SJCRH30 (cell line): ENCODE data around the gene SNCAIP. TPM values are rescaled to one million over a fixed set of nuclear protein-coding genes. Genes with fewer than 3 reads are reported as not detected.

Experiments used
- DNase-seq, 2 experiments: peaks; one replicate each; pipeline ENCODE4 v3.0.0-alpha.2; 2015 to 2020
- H3K27ac ChIP-seq: fragments of 250-450 bp; sonication (Bioruptor Pico); 2 replicates; pipeline ENCODE4 v1.5.1; 2020; ENCODE audit warnings: mild to moderate bottlenecking, moderate library complexity
- H3K27me3 ChIP-seq: fragments of 250-450 bp; sonication (Bioruptor Pico); 2 replicates; pipeline ENCODE4 v1.5.1; 2020; ENCODE audit warnings: mild to moderate bottlenecking, moderate library complexity
- H3K36me3 ChIP-seq: fragments of 250-450 bp; sonication (Bioruptor Pico); 2 replicates; pipeline ENCODE4 v1.5.1; 2020; ENCODE audit warnings: mild to moderate bottlenecking, moderate library complexity
- H3K4me1 ChIP-seq: fragments of 250-450 bp; sonication (Bioruptor Pico); 2 replicates; pipeline ENCODE4 v1.5.1; 2020; ENCODE audit warnings: mild to moderate bottlenecking, moderate library complexity
- H3K4me3 ChIP-seq: fragments of 250-450 bp; sonication (Bioruptor Pico); 2 replicates; pipeline ENCODE4 v1.5.1; 2020; ENCODE audit warnings: mild to moderate bottlenecking, moderate library complexity
- H3K9me3 ChIP-seq: fragments of 250-450 bp; sonication (Bioruptor Pico); replicated peaks from 2 replicates; pipeline ENCODE4 v1.5.1; 2020; ENCODE audit warnings: mild to moderate bottlenecking, moderate library complexity
- total RNA-seq: library from RNA; depleted of rRNA; stranded (reverse); fragments of >200 nt; shearing (Covaris generic); gene quantifications from 2 replicates; pipeline ENCODE4 v1.2.3, GENCODE V29; 2014

SNCAIP gene
- total RNA-seq, 1 experiment from 2014 or later, result 0.49 TPM

DNA sequence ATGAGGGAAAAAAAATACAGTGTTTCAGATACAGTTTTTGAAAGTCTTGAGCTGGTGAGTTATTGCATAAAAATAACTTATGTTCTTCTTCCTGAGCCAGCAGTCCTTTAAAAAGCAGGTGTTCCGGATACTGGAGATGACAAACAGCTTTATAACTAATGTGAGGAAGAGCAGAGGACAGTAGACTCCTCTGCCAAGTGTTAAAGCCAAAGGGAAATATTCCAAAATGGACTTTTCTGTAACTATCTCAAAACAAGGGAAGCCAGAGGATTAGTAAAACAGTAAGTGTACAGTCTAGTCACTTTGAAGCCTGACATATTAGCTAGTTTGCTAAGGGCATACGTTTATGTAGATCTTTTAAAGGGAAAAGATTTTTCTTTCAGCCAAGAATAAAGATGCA is 11.0 kb upstream of the SNCAIP start:
- no peaks in the 10 kb centered on the region for H3K9me3 ChIP-seq
- H3K4me3 ChIP-seq, result no peak overlapping the region
- H3K36me3 ChIP-seq, result no peaks in the 10 kb centered on the region
- no peak for DNase-seq
- H3K27me3 ChIP-seq, result no peaks in the 10 kb centered on the region
- no peaks in the 10 kb centered on the region for H3K4me1 ChIP-seq
- H3K27ac ChIP-seq, result no peak overlapping the region

DNA sequence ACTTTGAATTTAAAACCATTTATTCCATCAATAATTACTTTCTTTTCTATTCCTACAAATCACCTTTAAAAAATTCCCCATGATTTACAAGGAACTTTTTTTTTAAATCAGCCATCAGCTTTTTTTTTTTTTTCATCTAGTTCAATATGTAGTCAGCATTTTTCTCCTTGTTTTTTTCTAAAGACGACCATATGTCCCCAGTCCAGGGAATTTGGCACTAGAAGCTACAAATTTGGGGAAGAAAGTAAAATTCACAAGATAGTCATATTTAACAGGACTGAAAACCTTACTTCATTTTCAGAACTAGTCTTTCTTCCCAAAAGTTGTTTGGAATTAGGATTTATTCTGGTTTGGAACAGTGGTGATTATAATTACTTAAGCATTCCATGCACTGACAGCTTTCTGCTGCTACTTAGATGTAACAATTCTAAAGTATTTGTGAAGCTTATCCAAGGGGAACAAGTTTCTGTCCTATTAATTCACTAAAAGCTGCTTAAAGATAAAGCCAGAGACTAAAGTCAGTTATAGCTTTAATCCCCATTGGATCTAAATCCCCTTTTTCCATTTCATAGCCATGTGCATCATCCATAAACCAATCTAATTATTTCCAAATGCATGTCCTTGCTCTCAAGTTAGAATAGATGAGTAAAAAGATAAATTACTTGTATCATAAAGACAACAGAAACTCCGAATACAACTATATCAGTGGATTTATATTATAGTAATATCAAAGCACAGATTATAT is 7.4 kb upstream of the SNCAIP start:
- no peak for DNase-seq
- Histone ChIP-seq H3K4me1 (no peaks in the 10 kb centered on the region), H3K36me3 (no peaks in the 10 kb centered on the region), H3K9me3 (no peaks in the 10 kb centered on the region), H3K4me3 (no peak overlapping the region), H3K27ac (no peak overlapping the region), H3K27me3 (no peaks in the 10 kb centered on the region)

DNA sequence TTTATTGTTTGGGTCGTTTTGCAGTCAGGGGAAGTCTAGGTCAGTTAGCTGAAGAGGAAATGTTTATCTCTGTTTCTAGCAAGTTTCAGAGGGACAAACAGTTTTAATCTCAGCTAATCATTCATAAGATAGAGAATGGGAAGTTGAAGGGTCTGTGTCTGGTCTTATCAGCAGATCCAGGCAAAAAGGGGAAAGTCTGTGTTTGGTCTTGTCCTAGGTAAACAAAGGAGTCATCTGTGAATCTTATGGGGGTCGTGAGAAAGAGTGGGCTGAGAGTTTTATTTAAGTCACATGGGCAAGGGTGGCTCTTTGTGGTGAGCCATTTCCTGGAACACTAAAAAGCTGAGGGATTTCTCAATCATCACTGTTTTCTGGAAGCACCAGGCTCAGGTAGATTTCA is 5.6 kb upstream of the SNCAIP start:
- Histone ChIP-seq H3K27ac (no peak overlapping the region), H3K36me3 (no peaks in the 10 kb centered on the region), H3K9me3 (no peaks in the 10 kb centered on the region), H3K4me1 (no peaks in the 10 kb centered on the region), H3K4me3 (no peak overlapping the region), H3K27me3 (0 out of 2 replicates have a peak, but pooled peaks cover 3% of the 10 kb centered on the region)
- no peak for DNase-seq

DNA sequence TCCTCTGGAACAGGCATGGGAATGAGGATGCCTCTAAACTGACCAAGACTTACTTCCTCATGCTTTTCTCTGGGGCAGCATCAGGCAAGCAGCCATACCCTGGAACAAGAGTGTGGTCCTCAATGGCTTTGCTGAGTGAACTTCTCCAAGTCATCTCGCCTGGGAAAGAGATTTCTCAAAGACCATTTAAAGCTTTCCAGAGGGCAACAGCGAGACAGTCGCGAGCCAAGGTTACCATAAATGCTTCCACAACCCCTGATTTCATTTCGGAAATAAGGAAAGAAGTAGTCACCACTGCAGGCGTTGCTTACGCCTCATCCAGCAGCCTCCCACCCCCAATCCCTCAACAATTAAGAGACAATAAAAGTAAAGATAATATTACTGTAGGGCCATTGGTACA is 1.1 kb upstream of the SNCAIP start:
- peaks cover 11% of the 10 kb centered on the region; the same call in 1 of the 2 replicates for H3K27me3 ChIP-seq
- H3K9me3 ChIP-seq, result no peaks in the 10 kb centered on the region
- H3K4me3 ChIP-seq, result no peak overlapping the region
- H3K27ac ChIP-seq, result no peak overlapping the region
- no peaks in the 10 kb centered on the region for H3K4me1 ChIP-seq
- DNase-seq, result no peak
- H3K36me3 ChIP-seq, result no peaks in the 10 kb centered on the region

DNA sequence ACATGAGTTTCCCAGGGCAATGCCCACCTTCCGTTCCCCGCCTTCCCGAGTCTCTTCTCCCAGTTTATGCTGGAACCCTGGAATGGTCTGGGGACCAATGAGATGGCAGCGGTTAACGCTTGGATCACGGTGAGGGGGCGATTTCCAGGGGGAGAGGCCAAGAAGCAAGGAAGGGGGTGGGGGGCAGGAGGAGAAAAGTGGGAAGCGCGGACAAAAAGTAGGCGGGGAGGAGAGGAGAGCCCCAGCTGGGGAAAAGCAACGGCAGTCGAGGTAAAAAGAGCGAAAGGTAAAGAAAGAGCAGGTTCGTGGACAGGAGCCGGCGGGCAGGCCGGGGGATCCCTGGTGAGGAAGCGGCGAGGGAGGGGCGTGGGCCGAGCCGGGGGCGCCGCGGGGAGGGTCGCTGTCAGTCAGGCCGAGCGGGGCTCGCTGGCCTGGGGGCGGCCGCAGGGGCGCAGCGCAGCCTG is 508 bp upstream of the SNCAIP start:
- H3K4me3 ChIP-seq, result peak overlapping the region; percentile 46
- H3K27ac ChIP-seq, result no peak overlapping the region
- no peak for DNase-seq

DNA sequence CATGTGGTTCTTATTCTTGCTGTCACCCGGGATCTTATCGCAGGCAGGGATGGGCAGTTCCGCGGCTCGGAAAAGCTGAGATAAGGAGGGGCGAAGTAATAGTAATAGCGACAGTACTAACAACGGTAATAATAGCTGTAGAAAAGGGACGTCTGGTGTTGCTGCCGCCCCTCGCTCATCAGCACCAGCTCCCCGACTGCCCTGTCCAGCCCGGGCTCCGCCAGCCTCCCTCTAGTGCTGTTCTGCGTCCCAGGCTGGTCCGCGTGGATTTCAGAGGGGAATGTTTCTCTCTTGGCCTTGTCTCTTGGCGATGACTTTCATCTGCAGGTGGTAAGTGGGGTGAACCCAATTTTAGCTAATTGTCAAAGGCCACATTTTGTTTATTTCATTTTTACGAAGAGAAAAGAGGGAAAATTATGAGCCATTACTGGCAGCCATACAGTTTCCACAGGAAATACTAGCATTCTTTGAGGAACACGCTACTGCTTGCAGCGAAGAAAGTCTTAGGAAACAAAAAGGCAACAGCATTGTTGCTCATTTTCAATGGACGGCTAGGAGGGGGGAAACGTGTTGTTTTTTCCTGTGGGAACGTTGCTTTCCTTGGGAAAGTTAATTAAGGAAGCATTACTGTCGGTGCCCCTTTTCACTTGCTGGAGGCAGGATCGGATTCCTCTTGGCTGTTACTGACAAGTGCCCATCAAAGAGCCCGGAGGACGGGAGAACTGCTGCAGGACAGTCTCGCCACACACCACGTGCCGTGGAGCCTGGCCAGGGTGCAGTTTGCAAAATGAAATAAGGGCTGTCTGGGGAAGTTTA is 762 bp downstream of the SNCAIP start:
- DNase-seq, result peak; percentile 6 to 23
- H3K27ac ChIP-seq, result no peak overlapping the region
- H3K27me3 ChIP-seq, result peaks cover 11% of the 10 kb centered on the region; the same call in 1 of the 2 replicates

More for the DNA sequence above, 508 bp upstream of the SNCAIP start:
- peaks cover 11% of the 10 kb centered on the region; the same call in 1 of the 2 replicates for H3K27me3 ChIP-seq
- H3K9me3 ChIP-seq, result no peaks in the 10 kb centered on the region
- H3K36me3 ChIP-seq, result no peaks in the 10 kb centered on the region
- no peaks in the 10 kb centered on the region for H3K4me1 ChIP-seq

DNA sequence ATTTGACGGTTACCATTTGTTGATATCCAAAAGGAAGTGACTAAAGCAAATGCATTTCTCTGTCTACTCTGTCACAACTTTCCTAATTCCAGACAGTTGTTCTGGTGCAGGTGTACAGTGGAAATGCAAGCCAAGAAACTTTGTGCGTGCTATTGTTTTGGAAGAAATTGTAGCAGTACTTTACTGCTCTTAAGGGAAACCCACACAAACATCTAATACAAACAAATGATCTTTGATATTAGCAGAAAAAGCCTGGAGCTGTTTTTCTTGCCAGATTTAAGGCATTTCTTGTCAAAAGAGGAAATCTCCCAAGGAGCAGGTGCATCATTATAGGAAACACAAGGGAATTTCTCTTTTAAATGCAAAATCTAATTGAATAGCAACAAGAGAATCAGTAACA is 2.0 kb downstream of the SNCAIP start:
- Histone ChIP-seq H3K36me3 (no peaks in the 10 kb centered on the region), H3K27ac (no peak overlapping the region), H3K9me3 (no peaks in the 10 kb centered on the region), H3K4me3 (no peak overlapping the region), H3K4me1 (no peaks in the 10 kb centered on the region), H3K27me3 (peaks cover 11% of the 10 kb centered on the region; the same call in 1 of the 2 replicates)
- no peak for DNase-seq

More for the DNA sequence above, 762 bp downstream of the SNCAIP start:
- Histone ChIP-seq H3K4me1 (no peaks in the 10 kb centered on the region), H3K4me3 (peak overlapping the region; percentile 56), H3K36me3 (no peaks in the 10 kb centered on the region), H3K9me3 (no peaks in the 10 kb centered on the region)

DNA sequence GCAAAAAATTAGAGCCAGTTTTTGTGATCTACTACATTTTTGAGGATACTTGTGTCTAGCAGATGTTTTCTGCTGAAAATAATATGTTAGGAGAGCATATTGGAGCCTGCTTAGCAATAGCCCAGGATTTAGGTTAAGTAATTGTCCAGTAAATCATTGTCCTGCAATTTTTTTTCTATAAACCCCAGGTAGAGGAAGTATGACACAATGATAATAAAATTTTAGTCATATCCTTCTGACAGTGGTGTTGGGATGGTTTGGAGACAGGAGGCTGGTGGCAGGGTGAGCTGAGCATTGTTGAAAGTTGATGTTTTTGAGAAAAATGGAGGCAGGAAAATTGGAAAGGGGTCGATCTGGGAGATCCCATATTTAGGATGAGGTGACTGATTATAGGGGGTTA is 3.5 kb downstream of the SNCAIP start:
- Histone ChIP-seq H3K27me3 (peaks cover 11% of the 10 kb centered on the region; the same call in 1 of the 2 replicates), H3K27ac (no peak overlapping the region)
- no peak for DNase-seq

DNA sequence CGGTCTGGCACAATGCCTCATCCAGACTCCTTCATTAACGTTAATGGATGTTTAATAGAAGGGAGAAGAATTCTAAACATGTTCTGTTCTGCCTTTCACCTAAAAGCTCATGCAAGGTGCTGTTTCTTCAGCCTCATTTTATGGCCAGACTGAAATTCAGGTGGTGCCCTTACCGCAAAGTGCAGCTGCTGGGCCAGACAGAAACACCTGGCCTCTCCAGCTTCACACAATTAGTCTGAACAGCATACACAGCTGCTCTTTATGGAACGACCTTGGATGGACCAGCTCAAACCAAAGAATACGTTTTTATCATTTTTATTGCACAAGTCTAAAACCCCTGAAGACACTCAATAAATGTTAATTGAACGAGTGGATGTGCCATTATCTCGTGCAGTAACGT is 4.6 kb downstream of the SNCAIP start:
- H3K27ac ChIP-seq, result no peak overlapping the region
- H3K36me3 ChIP-seq, result no peaks in the 10 kb centered on the region
- H3K4me1 ChIP-seq, result no peaks in the 10 kb centered on the region
- H3K4me3 ChIP-seq, result no peak overlapping the region
- H3K27me3 ChIP-seq, result peaks cover 8% of the 10 kb centered on the region; the same call in 1 of the 2 replicates
- H3K9me3 ChIP-seq, result no peaks in the 10 kb centered on the region
- DNase-seq, result no peak

More for the DNA sequence above, 3.5 kb downstream of the SNCAIP start:
- Histone ChIP-seq H3K9me3 (no peaks in the 10 kb centered on the region), H3K4me3 (no peak overlapping the region), H3K36me3 (no peaks in the 10 kb centered on the region), H3K4me1 (no peaks in the 10 kb centered on the region)

DNA sequence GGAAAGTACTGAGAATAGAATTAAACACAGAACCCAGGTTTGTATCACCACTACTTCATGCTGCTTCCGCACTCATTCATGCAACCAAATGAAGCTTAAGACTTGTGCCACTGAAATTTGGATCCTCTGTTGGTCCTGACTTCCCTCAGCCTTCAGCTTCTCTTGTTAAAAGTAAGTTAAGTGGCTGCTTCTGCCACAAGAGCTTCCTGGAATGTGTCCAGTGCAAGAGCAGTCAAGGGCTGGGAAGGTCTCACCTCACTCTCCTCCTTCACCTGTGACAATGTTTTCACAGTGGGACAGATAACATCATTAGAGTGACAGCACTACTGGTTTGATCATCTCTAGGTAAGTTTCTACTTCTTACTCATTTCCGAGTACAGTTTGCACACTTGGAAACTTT is 7.9 kb downstream of the SNCAIP start:
- H3K27ac ChIP-seq, result no peak overlapping the region
- no peak for DNase-seq
- H3K36me3 ChIP-seq, result no peaks in the 10 kb centered on the region
- H3K4me1 ChIP-seq, result no peaks in the 10 kb centered on the region
- no peaks in the 10 kb centered on the region for H3K9me3 ChIP-seq
- H3K4me3 ChIP-seq, result no peak overlapping the region
- H3K27me3 ChIP-seq, result no peaks in the 10 kb centered on the region

DNA sequence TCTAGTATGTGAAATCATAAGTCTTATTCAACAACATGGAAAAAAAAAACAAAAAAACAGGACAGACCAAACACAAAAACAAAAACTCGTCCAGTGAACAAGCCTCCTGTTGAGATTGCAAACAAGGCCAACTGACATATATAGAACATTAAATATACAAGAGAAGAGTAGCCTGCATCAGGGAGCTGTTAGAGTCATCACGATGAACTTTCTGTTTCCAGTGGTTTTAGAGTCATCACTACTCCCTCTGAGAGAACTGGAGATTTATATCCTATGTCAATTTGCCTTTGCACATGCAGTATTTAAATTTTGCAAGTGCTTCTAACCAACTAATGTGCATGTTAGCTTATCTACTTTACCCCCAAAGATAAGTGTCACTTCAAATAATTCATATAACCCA is 9.9 kb downstream of the SNCAIP start:
- no peak for DNase-seq
- no peaks in the 10 kb centered on the region for H3K4me1 ChIP-seq
- no peaks in the 10 kb centered on the region for H3K9me3 ChIP-seq
- no peaks in the 10 kb centered on the region for H3K27me3 ChIP-seq
- no peaks in the 10 kb centered on the region for H3K36me3 ChIP-seq
- H3K27ac ChIP-seq, result no peak overlapping the region
- H3K4me3 ChIP-seq, result no peak overlapping the region

DNA sequence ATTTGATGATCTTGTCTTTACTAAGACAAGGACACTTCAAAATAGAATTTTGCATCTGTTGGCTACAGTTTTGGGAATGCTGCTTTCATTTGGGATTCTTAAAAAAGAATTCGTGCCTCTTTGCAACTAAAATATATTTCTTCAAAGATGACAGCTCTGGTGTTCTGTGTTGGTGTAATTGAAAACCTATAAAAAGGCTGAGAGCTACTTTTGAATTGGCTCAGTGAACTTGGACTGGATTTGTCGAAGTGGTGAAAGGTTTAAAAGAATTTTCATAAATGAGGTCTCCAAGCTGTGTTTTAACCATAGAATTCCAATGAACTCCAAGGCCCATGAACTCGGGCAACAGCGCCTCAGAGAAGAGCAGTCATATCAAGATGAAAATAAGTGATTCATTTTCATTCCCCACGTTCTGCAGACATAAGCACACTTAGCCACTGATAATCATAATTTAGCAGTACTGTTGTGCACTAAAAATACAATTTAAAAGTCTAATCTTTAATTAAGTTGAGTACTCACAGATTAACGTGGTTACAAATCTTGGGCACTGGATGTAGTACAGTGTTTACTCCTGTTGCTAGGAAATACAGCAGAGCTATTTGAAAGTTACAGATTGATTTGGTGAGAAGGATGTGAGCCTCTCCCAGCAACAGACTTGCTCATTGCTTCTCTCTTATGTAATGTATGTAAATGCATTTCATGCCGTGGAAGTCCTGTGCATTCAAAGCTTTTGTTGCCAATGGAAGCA is 10.9 kb downstream of the SNCAIP start:
- no peaks in the 10 kb centered on the region for H3K4me1 ChIP-seq
- no peak overlapping the region for H3K27ac ChIP-seq
- H3K36me3 ChIP-seq, result no peaks in the 10 kb centered on the region
- DNase-seq, result no peak
- no peaks in the 10 kb centered on the region for H3K9me3 ChIP-seq
- no peaks in the 10 kb centered on the region for H3K27me3 ChIP-seq
- H3K4me3 ChIP-seq, result no peak overlapping the region

DNA sequence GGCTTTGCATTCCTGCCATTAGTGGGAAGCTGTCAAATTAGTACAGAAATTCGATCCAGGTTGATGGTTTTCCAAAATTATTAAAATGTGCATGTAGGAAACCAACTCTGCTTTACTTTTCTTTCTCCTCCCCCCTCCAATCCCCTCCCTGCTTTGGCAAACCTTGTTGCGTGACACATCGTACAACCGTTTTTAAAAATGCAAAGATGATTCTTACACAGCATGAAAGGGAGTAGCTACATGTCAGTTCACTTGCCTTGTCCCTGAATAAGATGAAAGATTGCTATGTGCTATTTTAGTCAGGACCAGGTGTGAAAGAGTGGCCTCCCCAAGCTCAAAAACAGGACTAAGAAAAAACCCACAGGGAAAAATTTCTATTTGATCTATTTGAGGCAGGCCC is 11.7 kb downstream of the SNCAIP start:
- H3K4me1 ChIP-seq, result no peaks in the 10 kb centered on the region
- H3K36me3 ChIP-seq, result no peaks in the 10 kb centered on the region
- no peak overlapping the region for H3K4me3 ChIP-seq
- no peaks in the 10 kb centered on the region for H3K9me3 ChIP-seq
- DNase-seq, result no peak
- no peaks in the 10 kb centered on the region for H3K27me3 ChIP-seq
- H3K27ac ChIP-seq, result no peak overlapping the region

DNA sequence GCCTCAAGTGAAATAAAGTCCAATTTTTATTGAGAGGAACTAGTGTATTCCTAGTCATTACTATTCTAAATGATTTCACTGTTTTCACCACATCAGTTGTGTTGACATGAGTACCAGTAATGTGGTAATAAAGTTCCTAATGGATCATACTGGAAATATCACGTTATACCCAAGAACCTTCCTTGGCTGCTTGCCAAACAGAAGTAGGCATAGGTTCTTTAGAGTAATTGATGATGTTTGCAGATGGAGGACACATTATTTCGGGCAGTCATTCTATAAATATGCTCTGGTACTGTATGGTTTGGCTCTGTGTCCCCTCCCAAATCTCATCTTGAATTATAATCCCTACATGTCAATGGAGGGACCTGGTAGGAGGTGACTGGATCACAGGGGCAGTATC is 15.1 kb downstream of the SNCAIP start:
- H3K36me3 ChIP-seq, result no peaks in the 10 kb centered on the region
- no peaks in the 10 kb centered on the region for H3K9me3 ChIP-seq
- H3K27ac ChIP-seq, result no peak overlapping the region
- H3K4me3 ChIP-seq, result no peak overlapping the region
- no peaks in the 10 kb centered on the region for H3K27me3 ChIP-seq
- H3K4me1 ChIP-seq, result no peaks in the 10 kb centered on the region
- no peak for DNase-seq

DNA sequence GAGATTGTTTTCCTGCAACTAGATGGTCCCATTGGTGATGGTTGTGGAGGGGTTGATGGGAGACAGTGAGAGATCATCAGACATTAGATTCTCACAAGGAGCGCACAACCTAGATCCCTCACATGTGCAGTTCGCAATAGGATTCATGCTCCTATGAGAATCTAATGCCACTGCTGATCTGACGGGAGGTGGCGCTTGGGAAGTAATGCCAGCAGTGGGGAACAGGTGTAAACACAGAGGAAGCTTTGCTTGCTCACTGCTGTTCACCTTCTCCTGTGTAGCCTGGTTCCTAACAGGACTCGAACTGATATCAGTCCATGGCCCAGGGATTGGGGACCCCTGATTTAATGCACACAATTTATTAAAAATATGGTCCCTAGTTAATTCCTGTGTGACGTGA is 18.8 kb downstream of the SNCAIP start:
- DNase-seq, result no peak
- Histone ChIP-seq H3K9me3 (no peaks in the 10 kb centered on the region), H3K36me3 (no peaks in the 10 kb centered on the region), H3K4me3 (no peak overlapping the region), H3K4me1 (no peaks in the 10 kb centered on the region), H3K27ac (no peak overlapping the region), H3K27me3 (no peaks in the 10 kb centered on the region)
